ENCODE data around the gene CENPH. TPM values are rescaled to one million over a fixed set of nuclear protein-coding genes. Genes with fewer than 3 reads are reported as not detected.

The CENPH gene
- total and polyA plus RNA-seq, 2 of the 8 experiments (the other 6 are each of a cell fraction or from before 2014, with no cell fraction given), result 69.0 to 82.8 TPM

GRCh38 chr5:69209602-69210001 lies 20.2 kb downstream of the CENPH start (continued):
- TF ChIP-seq TBP (IDR thresholded peaks at IDR 0.05; ENCODE audit: low read depth, low read length) (no peak), TEAD4 (IDR thresholded peaks at IDR 0.05; ENCODE audit: low read depth, low read length) (no peak), HDAC6 (IDR thresholded peaks at IDR 0.05; ENCODE audit: low read depth, low read length) (no peak), BACH1 (IDR thresholded peaks at IDR 0.05; ENCODE audit: low read length) (no peak)

Data from H1 (cell line).